ENCODE measurements around the gene RAD51B. TPM values are rescaled to one million over a fixed set of nuclear protein-coding genes. Genes with fewer than 3 reads are reported as not detected.

Gene RAD51B
- total and polyA plus RNA-seq, 9 of the 15 experiments (the other 6 are each of a cell fraction or from before 2014, with no cell fraction given) = 8.5 to 17.3 (median 11.3) TPM

- ATAC-seq = no peak
- ChIA-PET POLR2A (interaction anchor here (0.7 to 0.9 kb wide), 3 partner anchors 23 to 1015 kb away, joined by 3 read pairs; no protein-coding TSS in a partner anchor), CTCF (ENCODE audit: low intra/inter-chr PET ratio) (no interaction called here)
- FAIRE-seq = no peak
- peaks cover 0 to 2% of the 10 kb centered on the region in 2 experiments; a peak in 1 of 5 replicates for H3K4me1 ChIP-seq (replicated peaks in 1 of 2; ENCODE audit: control insufficient read depth in 2 of 2, insufficient read depth in 2 of 2, low read length in 2 of 2)
- no peaks in the 10 kb centered on the region for H4K20me1 ChIP-seq (replicated peaks; ENCODE audit: control insufficient read depth, insufficient read depth, low read length)
- no peak overlapping the region for H2AFZ ChIP-seq (ENCODE audit: low read depth, low read length)
- H3K9me1 ChIP-seq (ENCODE audit: control insufficient read depth, insufficient read depth, low read length) = no peaks in the 10 kb centered on the region
- H3K27ac ChIP-seq (ENCODE audit: extremely low read depth, low read depth, low read length) = no peak overlapping the region
- no peaks in the 10 kb centered on the region for H3K9me3 ChIP-seq (replicated peaks; ENCODE audit: control insufficient read depth, insufficient read depth, low read depth, low read length)
- no TSS peak for BruUV-seq (replicated peaks)
- WGBS (ENCODE audit: insufficient coverage, low coverage, missing lambda C conversion rate) = 27% methylated on average over 3 of the region's 3 CpGs
- no peak for DNase-seq (ENCODE audit: extremely low read depth in 1 of 4, low spot score in 3 of 4)
- H3K79me2 ChIP-seq (ENCODE audit: control insufficient read depth, insufficient read depth, low read length) = no peaks in the 10 kb centered on the region
- H3K4me2 ChIP-seq (ENCODE audit: insufficient read depth, low read length) = no peak overlapping the region
- no peak overlapping the region for H3K4me3 ChIP-seq
- peaks cover 73% of the 10 kb centered on the region for H3K36me3 ChIP-seq (ENCODE audit: control insufficient read depth, insufficient read depth, low read length)
- in situ Hi-C loops (cut with MboI) = no loop called here
- no peak overlapping the region for H3K9ac ChIP-seq (ENCODE audit: insufficient read depth in 1 of 2, low read depth in 2 of 2, low read length in 2 of 2)
- TF ChIP-seq FOXP1 (CRISPR knock-in tag; IDR thresholded peaks at IDR 0.05) (no peak), MAZ (CRISPR knock-in tag; conservative IDR thresholded peaks at IDR 0.05 in 1 of 2, IDR thresholded peaks at IDR 0.05 in 1 of 2) (no peak), ARID1B (IDR thresholded peaks at IDR 0.05) (no peak)
- intact Hi-C loops (cut with micrococcal nuclease) = no loop called here
- no peaks in the 10 kb centered on the region for H3K27me3 ChIP-seq (ENCODE audit: control insufficient read depth in 2 of 2, insufficient read depth in 2 of 2, low read length in 2 of 2)
These were observed 37.5 kb upstream of the RAD51B start for GRCh38 chr14:67782090-67782489.

- no peak overlapping the region for H3K4me2 ChIP-seq (ENCODE audit: insufficient read depth, low read length)
- H2AFZ ChIP-seq (ENCODE audit: low read depth, low read length) = no peak overlapping the region
- H3K36me3 ChIP-seq (ENCODE audit: control insufficient read depth, insufficient read depth, low read length) = peaks cover 71% of the 10 kb centered on the region; the same call in 2 of the 3 replicates
- ChIA-PET POLR2A (interaction anchor here (1.5 kb wide), 1 partner anchor 10 kb away, joined by 3 read pairs; no protein-coding TSS in a partner anchor), CTCF (ENCODE audit: low intra/inter-chr PET ratio) (no interaction called here)
- peaks cover 0 to 2% of the 10 kb centered on the region in 2 experiments; a peak in 1 of 5 replicates for H3K4me1 ChIP-seq (replicated peaks in 1 of 2; ENCODE audit: control insufficient read depth in 2 of 2, insufficient read depth in 2 of 2, low read length in 2 of 2)
- no peaks in the 10 kb centered on the region for H3K79me2 ChIP-seq (ENCODE audit: control insufficient read depth, insufficient read depth, low read length)
- H3K27ac ChIP-seq (ENCODE audit: extremely low read depth, low read depth, low read length) = no peak overlapping the region
- H3K9ac ChIP-seq (ENCODE audit: insufficient read depth in 1 of 2, low read depth in 2 of 2, low read length in 2 of 2) = no peak overlapping the region
- FAIRE-seq = peak; percentile 79
- no peak overlapping the region for H3K4me3 ChIP-seq
- BruUV-seq (replicated peaks) = no TSS peak
- no peaks in the 10 kb centered on the region for H4K20me1 ChIP-seq (replicated peaks; ENCODE audit: control insufficient read depth, insufficient read depth, low read length)
- in situ Hi-C loops (cut with MboI) = no loop called here
- ATAC-seq = no peak
- peak in 2 of 4 experiments; percentile 9 to 10 for DNase-seq (ENCODE audit: extremely low read depth in 1 of 4, low spot score in 3 of 4)
- WGBS (ENCODE audit: insufficient coverage, low coverage, missing lambda C conversion rate) = 42% methylated on average over 4 of the region's 5 CpGs
- no peaks in the 10 kb centered on the region for H3K9me1 ChIP-seq (ENCODE audit: control insufficient read depth, insufficient read depth, low read length)
- intact Hi-C loops (cut with micrococcal nuclease) = no loop called here
- no peaks in the 10 kb centered on the region for H3K27me3 ChIP-seq (ENCODE audit: control insufficient read depth in 2 of 2, insufficient read depth in 2 of 2, low read length in 2 of 2)
- no peaks in the 10 kb centered on the region for H3K9me3 ChIP-seq (replicated peaks; ENCODE audit: control insufficient read depth, insufficient read depth, low read depth, low read length)
- TF ChIP-seq POLR3A (IDR thresholded peaks at IDR 0.05; ENCODE audit: borderline replicate concordance, extremely low read depth, insufficient read depth, insufficient read length) (no peak), SIN3A (IDR thresholded peaks at IDR 0.05; ENCODE audit: borderline replicate concordance in 2 of 2, control insufficient read depth in 1 of 2, low read depth in 2 of 2, low read length in 2 of 2) (no peak), ZBTB2 (IDR thresholded peaks at IDR 0.05) (no peak), KHSRP (IDR thresholded peaks at IDR 0.05) (no peak), SP2 (IDR thresholded peaks at IDR 0.05; ENCODE audit: extremely low read depth, low read depth, low read length, poor library complexity, severe bottlenecking) (no peak), ATF4 (CRISPR knock-in tag; IDR thresholded peaks at IDR 0.05) (no peak)
- TF ChIP-seq, protein P1, sequence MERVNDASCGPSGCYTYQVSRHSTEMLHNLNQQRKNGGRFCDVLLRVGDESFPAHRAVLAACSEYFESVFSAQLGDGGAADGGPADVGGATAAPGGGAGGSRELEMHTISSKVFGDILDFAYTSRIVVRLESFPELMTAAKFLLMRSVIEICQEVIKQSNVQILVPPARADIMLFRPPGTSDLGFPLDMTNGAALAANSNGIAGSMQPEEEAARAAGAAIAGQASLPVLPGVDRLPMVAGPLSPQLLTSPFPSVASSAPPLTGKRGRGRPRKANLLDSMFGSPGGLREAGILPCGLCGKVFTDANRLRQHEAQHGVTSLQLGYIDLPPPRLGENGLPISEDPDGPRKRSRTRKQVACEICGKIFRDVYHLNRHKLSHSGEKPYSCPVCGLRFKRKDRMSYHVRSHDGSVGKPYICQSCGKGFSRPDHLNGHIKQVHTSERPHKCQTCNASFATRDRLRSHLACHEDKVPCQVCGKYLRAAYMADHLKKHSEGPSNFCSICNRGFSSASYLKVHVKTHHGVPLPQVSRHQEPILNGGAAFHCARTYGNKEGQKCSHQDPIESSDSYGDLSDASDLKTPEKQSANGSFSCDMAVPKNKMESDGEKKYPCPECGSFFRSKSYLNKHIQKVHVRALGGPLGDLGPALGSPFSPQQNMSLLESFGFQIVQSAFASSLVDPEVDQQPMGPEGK (CRISPR knock-in tag; IDR thresholded peaks at IDR 0.05; ENCODE audit: borderline replicate concordance) = no peak
These were observed 35.2 kb upstream of the RAD51B start for GRCh38 chr14:67784244-67784823.

Measured in K562 (cell line).